Transverse colon (tissue), 4 donors: ENCODE data around the gene PELI2.

Source experiments
- CTCF ChIP-seq, 5 experiments: fragments of 200-600 bp in 3 of 5; fragments of 450-650 bp in 2 of 5; sonication (generic) in 3 of 5; IDR thresholded peaks; 1 replicate in 2 of 5; 2 replicates in 3 of 5; pipeline ENCODE4 v1.5.1; 2016 to 2017; ENCODE audit warnings: antibody characterized with exemption in 5 of 5, inconsistent platforms in 3 of 5, mild to moderate bottlenecking in 2 of 5, moderate library complexity in 1 of 5
- EP300 ChIP-seq: sonication (generic); formaldehyde crosslinking; IDR thresholded peaks from one replicate; pipeline ENCODE4 v1.6.1; 2017; ENCODE audit warnings: antibody characterized with exemption, low read depth
- POLR2AphosphoS5 ChIP-seq, 3 donors: sonication (generic); formaldehyde crosslinking; IDR thresholded peaks; one replicate each; pipeline ENCODE4 v1.6.1; 2016; ENCODE audit warnings: antibody characterized with exemption in 3 of 3

- TF ChIP-seq CTCF (IDR thresholded peaks at IDR 0.05): no peak
- no peak for TF ChIP-seq POLR2AphosphoS5 (IDR thresholded peaks at IDR 0.05)
- TF ChIP-seq EP300: no peak
These were observed 2.0 kb upstream of the PELI2 start for GRCh38 chr14:56115976-56116893.
